ENCODE data around the gene COQ2.

GRCh38 chr4:83216959-83217683, 67.5 kb downstream of the COQ2 start:
- no peak for TF ChIP-seq HIC1 (tag by site-specific recombination; IDR thresholded peaks at IDR 0.05)
- no peak for TF ChIP-seq ZNF510 (tag by site-specific recombination; IDR thresholded peaks at IDR 0.05; ENCODE audit: insufficient replicate concordance)
- no peak for TF ChIP-seq TCF7L2 (IDR thresholded peaks at IDR 0.05; ENCODE audit: borderline replicate concordance, low read depth, low read length)
- no peak for TF ChIP-seq ZNF335 (tag by site-specific recombination; conservative IDR thresholded peaks at IDR 0.05)
- no peak for TF ChIP-seq CTCF (tag by site-specific recombination; IDR thresholded peaks at IDR 0.05)
- no peak for TF ChIP-seq IKZF3 (tag by site-specific recombination; IDR thresholded peaks at IDR 0.05)
